ENCODE results near the gene CIRBP.
"Not testable (repeated sequence)": the region's sequence is repeated elsewhere in the genome, so short reads cannot be mapped to it uniquely, and the experiment has no call there.

CIRBP gene

GRCh38 chr19:1243768-1244692, 25.1 kb upstream of the CIRBP start:
- no peak for DNase-seq (ENCODE audit: low spot score)

GRCh38 chr19:1244693-1245451, 24.3 kb upstream of the CIRBP start:
- DNase-seq (ENCODE audit: low spot score): no peak

- no peak for DNase-seq (ENCODE audit: low spot score)
Observed at GRCh38 chr19:1245494-1246264, 23.5 kb upstream of the CIRBP start.

- not testable (repeated sequence) for DNase-seq (ENCODE audit: low spot score)
Observed at GRCh38 chr19:1246265-1247087, 22.7 kb upstream of the CIRBP start.

GRCh38 chr19:1247748-1248138, 21.4 kb upstream of the CIRBP start:
- DNase-seq (ENCODE audit: low spot score): no peak

GRCh38 chr19:1248139-1248785, 20.9 kb upstream of the CIRBP start, which contains the start of gene MIDN:
TSS of gene MIDN (plus strand) at chr19:1248583. CDS start at chr19:1250297, 1,714 bp downstream.
- DNase-seq (ENCODE audit: low spot score): peak; percentile 95

- DNase-seq (ENCODE audit: low spot score): no peak
Observed at GRCh38 chr19:1248786-1249297, 20.3 kb upstream of the CIRBP start.

- peak; percentile 81 for DNase-seq (ENCODE audit: low spot score)
Observed at GRCh38 chr19:1249298-1249989, 19.7 kb upstream of the CIRBP start.

- no peak for DNase-seq (ENCODE audit: low spot score)
Observed at GRCh38 chr19:1249990-1250436, 19.1 kb upstream of the CIRBP start.

GRCh38 chr19:1250437-1251260, 18.5 kb upstream of the CIRBP start:
- DNase-seq (ENCODE audit: low spot score): no peak

- no peak for DNase-seq (ENCODE audit: low spot score)
Observed at GRCh38 chr19:1251330-1252220, 17.6 kb upstream of the CIRBP start.

GRCh38 chr19:1252221-1252820, 16.8 kb upstream of the CIRBP start:
- DNase-seq (ENCODE audit: low spot score): peak; percentile 71

GRCh38 chr19:1252821-1253513, 16.2 kb upstream of the CIRBP start:
- DNase-seq (ENCODE audit: low spot score): no peak

GRCh38 chr19:1253514-1254080, 15.5 kb upstream of the CIRBP start:
- DNase-seq (ENCODE audit: low spot score): no peak

- no peak for DNase-seq (ENCODE audit: low spot score)
Observed at GRCh38 chr19:1254081-1254527, 15.0 kb upstream of the CIRBP start.

GRCh38 chr19:1254530-1255185, 14.5 kb upstream of the CIRBP start:
- DNase-seq (ENCODE audit: low spot score): no peak
